GM12892 (cell line): ENCODE data around the gene TTYH2.

Source experiments
- POLR2A ChIP-seq: IDR thresholded peaks from 2 replicates; pipeline ENCODE4 v1.6.1; 2011; ENCODE audit warnings: low read depth, low read length, control low read depth
- POLR2AphosphoS5 ChIP-seq: IDR thresholded peaks from 2 replicates; pipeline ENCODE4 v1.6.1; 2011; ENCODE audit warnings: low read depth, low read length, control low read depth

- no peak for TF ChIP-seq POLR2AphosphoS5
- TF ChIP-seq POLR2A: no peak
Observed at GRCh38 chr17:74267579-74267978, 54.2 kb downstream of the TTYH2 start.
